Kidney epithelial cell (primary cell): ENCODE results near the gene TLX1. TPM values are rescaled to one million over a fixed set of nuclear protein-coding genes. Genes with fewer than 3 reads are reported as not detected.

Experiments
- DNase-seq: peaks from one replicate; pipeline ENCODE4 v3.0.0-alpha.2; 2010; ENCODE audit warnings: low read depth
- H3K27me3 ChIP-seq: 2 replicates; pipeline ENCODE4 v1.6.0; 2011; ENCODE audit warnings: low read length; ENCODE audit not compliant: control insufficient read depth, insufficient read depth
- H3K36me3 ChIP-seq: 2 replicates; pipeline ENCODE4 v1.5.1; 2011; ENCODE audit warnings: low read length; ENCODE audit not compliant: control insufficient read depth, insufficient read depth
- H3K4me3 ChIP-seq: 2 replicates; pipeline ENCODE4 v1.5.1; 2011; ENCODE audit warnings: low read depth, mild to moderate bottlenecking, control low read depth, low read length
- total RNA-seq: library from RNA; depleted of rRNA; stranded (reverse); fragments of >200 nt; gene quantifications from 2 replicates; pipeline ENCODE4 v1.2.3, GENCODE V29; 2015
- TF ChIP-seq, protein P1 (sequence below): IDR thresholded peaks from 2 replicates; pipeline ENCODE4 v1.5.1; 2011; ENCODE audit warnings: mild to moderate bottlenecking, moderate library complexity, low read length, control low read depth, inconsistent platforms; ENCODE audit not compliant: insufficient read depth, poor library complexity, severe bottlenecking

Gene TLX1
- total RNA-seq, 1 donor from 2014 or later: not detected

DNA sequence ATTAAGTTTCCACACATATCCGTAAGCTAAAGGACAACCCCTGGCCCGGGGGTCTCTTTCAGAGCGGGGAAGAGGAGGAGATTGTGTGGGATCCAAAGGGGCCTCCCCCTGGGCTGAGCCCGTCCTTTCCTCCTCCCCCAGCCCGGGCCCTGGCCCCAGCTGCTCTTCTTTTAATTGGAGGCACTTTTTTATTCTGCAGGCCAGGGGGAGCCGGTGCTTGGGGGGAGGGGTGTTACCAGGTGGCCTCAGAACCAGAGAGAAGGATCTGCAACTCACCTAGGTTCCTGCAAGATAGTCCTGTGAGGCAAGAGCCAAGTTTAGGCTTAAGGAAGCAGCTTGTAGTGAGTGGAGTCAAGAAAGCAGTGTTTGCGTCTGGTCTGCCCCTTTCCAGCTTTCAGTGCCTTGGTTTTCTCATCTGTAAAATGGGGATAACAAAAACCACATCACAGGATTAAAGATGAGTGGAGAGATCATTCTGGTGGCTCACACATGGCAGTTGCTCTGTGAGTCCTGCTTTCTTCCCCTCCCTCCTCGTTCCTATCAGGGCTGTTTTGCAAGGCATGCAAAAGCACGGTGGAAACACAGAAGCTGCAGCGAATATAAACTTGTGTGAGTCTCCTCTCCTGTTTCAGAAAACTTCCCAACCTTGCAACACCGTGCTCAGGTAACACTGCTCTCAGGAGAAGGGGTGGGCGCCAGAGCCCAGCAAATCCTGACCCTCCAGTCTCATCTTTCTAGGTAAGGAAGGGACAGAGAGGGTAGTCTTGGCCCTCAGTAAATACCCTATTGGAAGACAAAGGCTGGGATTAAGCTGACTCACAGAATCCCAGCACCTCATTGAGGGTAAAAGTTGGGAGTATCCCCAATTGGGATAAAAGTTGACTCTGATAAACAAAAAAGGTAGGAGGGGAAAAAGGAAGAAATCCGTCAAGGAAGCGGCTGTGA is 4.1 kb upstream of the TLX1 start:
- H3K4me3 ChIP-seq: no peak overlapping the region
- H3K36me3 ChIP-seq: no peaks in the 10 kb centered on the region
- peaks cover 90% of the 10 kb centered on the region for H3K27me3 ChIP-seq
- TF ChIP-seq, protein P1, sequence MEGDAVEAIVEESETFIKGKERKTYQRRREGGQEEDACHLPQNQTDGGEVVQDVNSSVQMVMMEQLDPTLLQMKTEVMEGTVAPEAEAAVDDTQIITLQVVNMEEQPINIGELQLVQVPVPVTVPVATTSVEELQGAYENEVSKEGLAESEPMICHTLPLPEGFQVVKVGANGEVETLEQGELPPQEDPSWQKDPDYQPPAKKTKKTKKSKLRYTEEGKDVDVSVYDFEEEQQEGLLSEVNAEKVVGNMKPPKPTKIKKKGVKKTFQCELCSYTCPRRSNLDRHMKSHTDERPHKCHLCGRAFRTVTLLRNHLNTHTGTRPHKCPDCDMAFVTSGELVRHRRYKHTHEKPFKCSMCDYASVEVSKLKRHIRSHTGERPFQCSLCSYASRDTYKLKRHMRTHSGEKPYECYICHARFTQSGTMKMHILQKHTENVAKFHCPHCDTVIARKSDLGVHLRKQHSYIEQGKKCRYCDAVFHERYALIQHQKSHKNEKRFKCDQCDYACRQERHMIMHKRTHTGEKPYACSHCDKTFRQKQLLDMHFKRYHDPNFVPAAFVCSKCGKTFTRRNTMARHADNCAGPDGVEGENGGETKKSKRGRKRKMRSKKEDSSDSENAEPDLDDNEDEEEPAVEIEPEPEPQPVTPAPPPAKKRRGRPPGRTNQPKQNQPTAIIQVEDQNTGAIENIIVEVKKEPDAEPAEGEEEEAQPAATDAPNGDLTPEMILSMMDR: no peak
- no peak for DNase-seq

DNA sequence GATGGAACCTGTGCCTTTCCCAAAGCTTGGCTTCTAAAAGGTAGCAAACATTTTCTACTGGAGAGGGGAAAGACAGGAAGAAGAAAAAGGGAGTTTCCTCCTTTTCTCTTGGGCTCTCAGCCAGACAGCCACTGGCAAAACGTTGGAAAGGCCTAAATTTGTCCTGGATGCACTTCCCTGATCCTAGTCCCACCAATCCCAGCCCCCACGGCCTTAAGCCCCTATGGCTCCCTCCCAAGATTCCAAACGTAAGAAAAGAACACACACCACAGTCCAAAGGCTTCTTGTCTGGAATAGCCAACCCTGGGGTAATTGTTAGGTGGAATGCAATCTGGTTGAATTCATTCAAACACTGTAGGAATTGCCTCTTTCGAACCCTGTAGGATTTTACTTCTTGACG is 959 bp upstream of the TLX1 start:
- TF ChIP-seq, protein P1: no peak
- Histone ChIP-seq H3K27me3 (peaks cover 90% of the 10 kb centered on the region), H3K4me3 (no peak overlapping the region), H3K36me3 (no peaks in the 10 kb centered on the region)
- DNase-seq: no peak

DNA sequence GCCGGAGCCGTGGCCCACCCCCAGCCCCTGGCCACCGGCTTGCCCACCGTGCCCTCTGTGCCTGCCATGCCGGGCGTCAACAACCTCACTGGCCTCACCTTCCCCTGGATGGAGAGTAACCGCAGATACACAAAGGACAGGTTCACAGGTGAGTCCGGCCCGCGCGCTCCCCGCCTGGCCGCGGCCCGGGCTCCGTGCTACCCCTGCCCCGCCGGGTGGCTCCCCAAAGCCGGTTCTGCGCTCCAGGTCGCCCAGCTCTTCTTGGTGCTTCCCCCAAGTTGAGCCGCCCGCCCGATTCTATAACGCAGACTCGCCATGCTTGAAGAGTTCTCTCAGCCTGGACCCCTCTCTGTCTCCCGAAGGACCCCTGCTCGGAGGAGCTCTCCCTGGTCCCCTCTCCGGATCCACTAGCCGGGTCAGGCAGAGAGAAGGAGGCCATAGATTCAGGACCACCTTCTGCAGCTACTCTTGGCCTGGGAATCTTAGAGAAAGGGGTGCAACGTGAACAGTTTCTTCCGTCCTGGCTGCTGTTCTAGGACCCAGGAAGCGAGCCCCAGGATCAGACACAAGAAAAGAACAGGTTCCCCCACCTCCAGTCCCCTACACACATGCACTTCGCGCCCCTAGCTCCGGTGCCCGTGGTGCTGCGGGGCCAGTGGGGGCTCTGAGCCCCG is 999 bp downstream of the TLX1 start:
- Histone ChIP-seq H3K36me3 (no peaks in the 10 kb centered on the region), H3K27me3 (peaks cover 90% of the 10 kb centered on the region), H3K4me3 (no peak overlapping the region)
- TF ChIP-seq, protein P1: no peak
- DNase-seq: no peak

DNA sequence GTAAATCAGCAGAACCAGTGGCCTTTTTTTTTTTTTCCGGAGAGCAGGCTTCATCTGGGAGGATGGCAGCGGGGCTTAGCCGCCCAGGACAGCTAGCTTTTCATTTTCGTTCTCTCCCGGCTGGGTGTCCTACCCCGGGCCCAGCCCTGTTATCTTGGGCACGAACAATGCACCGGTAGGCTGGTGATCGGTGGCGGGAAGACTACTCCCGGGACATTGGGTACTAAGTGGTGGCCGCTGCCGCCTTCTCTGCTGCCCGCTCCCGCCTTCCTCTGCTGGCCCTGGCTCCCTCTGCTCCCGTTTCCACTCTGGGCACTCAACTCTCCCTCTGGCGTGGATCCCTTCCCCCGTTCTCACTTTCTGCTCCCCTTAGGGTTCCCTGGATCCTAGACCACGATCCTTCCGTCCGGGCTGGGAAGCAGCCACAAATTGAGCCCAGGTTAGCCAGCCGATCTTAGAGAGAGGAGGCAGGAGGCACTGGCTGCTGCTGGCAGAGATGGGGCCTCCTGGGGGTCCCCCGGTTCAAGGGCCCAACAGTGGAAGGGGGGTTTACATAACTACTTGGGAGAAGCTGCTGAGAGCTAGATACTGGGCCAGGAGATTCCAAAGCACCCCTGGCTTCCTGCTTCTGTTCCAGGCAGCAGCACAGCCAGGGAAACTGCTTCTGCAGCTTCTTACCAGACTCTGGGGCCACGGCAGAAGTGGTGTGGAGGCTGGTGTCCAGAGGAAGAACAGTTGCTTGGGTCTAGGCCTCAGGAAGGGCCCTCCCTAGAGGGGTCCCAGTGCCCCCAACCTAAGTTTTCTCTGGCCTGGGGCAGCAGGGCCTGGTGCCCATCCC is 1.8 kb downstream of the TLX1 start:
- DNase-seq: no peak
- H3K27me3 ChIP-seq: peaks cover 91% of the 10 kb centered on the region
- TF ChIP-seq, protein P1: no peak

DNA sequence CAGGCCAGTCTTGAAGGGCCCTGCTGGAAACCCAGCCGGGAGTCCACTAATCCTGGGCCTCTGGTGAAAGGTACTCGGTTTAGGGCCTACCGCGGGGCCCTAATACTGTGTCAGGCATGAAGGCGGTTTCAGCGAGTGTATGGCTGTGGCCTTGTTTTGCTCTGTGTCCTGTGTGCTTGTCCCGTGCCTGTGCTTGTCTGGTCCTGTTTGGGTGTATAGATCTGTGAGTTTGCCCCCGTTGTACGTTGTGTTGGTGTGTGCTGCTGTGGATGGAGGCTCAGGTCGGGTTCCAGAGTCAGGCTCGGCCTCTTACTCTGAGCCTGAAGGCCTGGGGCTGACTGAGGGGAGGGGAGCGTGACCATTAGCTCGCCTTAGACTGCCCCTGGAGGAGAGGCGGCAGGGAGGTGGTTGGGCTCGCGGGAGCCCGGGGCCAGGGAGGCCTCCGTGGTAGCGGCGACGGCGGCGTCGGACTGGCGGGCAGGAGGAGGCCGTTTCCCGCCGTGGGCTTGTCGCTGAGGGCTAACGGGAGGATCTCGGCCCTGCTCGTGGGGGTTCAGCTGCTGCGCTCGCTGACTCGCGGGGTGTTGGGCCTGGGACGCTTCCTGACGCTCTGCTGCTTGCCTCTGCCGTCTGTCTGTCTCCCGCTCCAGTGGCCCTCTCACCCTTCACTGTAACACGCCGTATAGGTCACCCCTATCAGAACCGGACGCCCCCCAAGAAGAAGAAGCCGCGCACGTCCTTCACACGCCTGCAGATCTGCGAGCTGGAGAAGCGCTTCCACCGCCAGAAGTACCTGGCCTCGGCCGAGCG is 2.6 kb downstream of the TLX1 start:
- H3K27me3 ChIP-seq: peaks cover 97% of the 10 kb centered on the region
- no peak for DNase-seq
- TF ChIP-seq, protein P1: no peak

More for the DNA sequence above, 1.8 kb downstream of the TLX1 start:
- H3K4me3 ChIP-seq: no peak overlapping the region
- H3K36me3 ChIP-seq: no peaks in the 10 kb centered on the region

More for the DNA sequence above, 2.6 kb downstream of the TLX1 start:
- Histone ChIP-seq H3K36me3 (no peaks in the 10 kb centered on the region), H3K4me3 (no peak overlapping the region)
